Neural progenitor cell (in vitro differentiated cells): ENCODE measurements around the gene SMG9.

Experiments
- CTCF ChIP-seq: fragments of 200-600 bp; sonication (generic); IDR thresholded peaks from 2 replicates; pipeline ENCODE4 v1.5.1; 2017; ENCODE audit warnings: antibody characterized with exemption, mild to moderate bottlenecking
- EZH2 ChIP-seq: fragments of 200-600 bp; sonication (generic); IDR thresholded peaks from 2 replicates; pipeline ENCODE4 v1.6.1; 2017; ENCODE audit warnings: antibody characterized with exemption, mild to moderate bottlenecking, moderate library complexity
- EZH2phosphoT487 ChIP-seq: fragments of 200-600 bp; sonication (generic); IDR thresholded peaks from 2 replicates; pipeline ENCODE4 v1.6.1; 2017; ENCODE audit warnings: antibody characterized with exemption

DNA sequence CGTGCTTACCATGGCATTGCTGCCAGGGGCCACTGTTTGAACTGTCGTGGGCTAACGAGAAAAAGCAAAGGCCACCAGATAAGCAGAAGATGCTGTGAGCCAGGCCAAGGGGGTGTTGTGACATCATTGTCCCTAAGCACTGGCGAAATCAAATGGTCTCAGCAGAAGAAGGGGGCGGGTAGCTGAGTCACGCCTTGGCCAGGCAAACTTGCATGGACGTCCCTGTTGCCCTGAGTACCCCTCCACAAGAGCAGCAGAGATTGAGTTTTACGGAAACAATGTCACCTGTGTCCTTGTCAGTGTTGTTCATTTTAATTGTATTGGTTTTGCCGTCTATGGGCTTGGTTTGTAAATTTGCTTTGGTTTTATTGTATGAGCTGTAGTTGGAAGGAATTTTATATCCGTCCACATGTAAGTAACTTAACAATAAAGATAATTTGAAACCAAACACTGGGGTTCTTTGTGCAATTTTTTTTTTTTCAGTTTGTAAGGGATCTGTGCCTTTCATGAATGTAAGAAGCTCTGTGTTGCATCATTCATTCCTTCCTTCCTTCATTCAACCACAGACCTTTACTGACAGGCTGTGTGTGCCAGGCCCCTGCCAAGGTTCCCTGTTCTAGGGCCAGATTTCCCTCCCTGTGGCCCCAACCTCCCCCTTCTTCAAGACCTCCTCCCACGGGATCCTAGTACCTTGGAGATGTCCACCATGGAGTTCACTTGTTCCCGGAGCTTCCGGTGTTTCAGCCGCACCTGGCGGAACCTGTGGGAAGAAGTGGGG, 13.7 kb upstream of the SMG9 start:
- TF ChIP-seq CTCF (no peak), EZH2phosphoT487 (no peak), EZH2 (no peak)
